K562 (cell line): ENCODE results near the gene GFRA1. TPM values are rescaled to one million over a fixed set of nuclear protein-coding genes. Genes with fewer than 3 reads are reported as not detected.

ENCODE experiments used
- ATAC-seq: fragments of 200-7000 bp; cut with Tn5 transposase; 3 replicates; pipeline ENCODE4 v1.9.1; 2020; ENCODE audit warnings: moderate library complexity
- BruUV-seq: library from RNA; stranded (reverse); fragments of 400-500 nt; replicated peaks from 2 replicates; lab custom pipeline; 2021; lab: Mats Ljungman, UMichigan
- CTCF ChIA-PET: fragments of 300-600 bp; formaldehyde crosslinking; extraction: SDS; loops from one replicate; lab custom pipeline; 2021; ENCODE audit warnings: low intra/inter-chr PET ratio; lab: Yijun Ruan, JAX
- POLR2A ChIA-PET: fragments of 300-600, 350-650 bp; sonication (Branson Sonifier 250); formaldehyde crosslinking; extraction: SDS; loops from one replicate; lab custom pipeline; 2021; ENCODE audit warnings: antibody characterized with exemption, inconsistent platforms; lab: Yijun Ruan, JAX
- DNase-seq, 4 experiments: peaks; one replicate each; pipeline versions ENCODE4 v3.0.0 to v3.0.0-alpha.2; 2011 to 2018; ENCODE audit warnings: low spot score in 3 of 4, mixed read lengths in 3 of 4; ENCODE audit errors: extremely low read depth in 1 of 4
- FAIRE-seq: peaks from 2 replicates; lab custom pipeline; 2011; peaks lifted over from hg19 to GRCh38; lab: Jason Lieb, UNC
- H2AFZ ChIP-seq: 2 replicates; pipeline ENCODE4 v1.6.0; 2011; ENCODE audit warnings: low read depth, low read length, control low read depth, inconsistent platforms
- H3K27ac ChIP-seq: fragments of 200-600 bp; 3 replicates; pipeline ENCODE4 v1.8.0; 2011; ENCODE audit warnings: low read depth, mild to moderate bottlenecking, control low read depth, inconsistent platforms, low read length, moderate library complexity, mixed read lengths; ENCODE audit errors: extremely low read depth
- H3K27me3 ChIP-seq, 2 experiments: fragments of 300-600 bp in 1 of 2; 2 replicates in 1 of 2; 3 replicates in 1 of 2; pipeline versions ENCODE4 v1.6.0 to v1.8.0; 2011; ENCODE audit warnings: inconsistent platforms in 2 of 2, low read length in 2 of 2, mild to moderate bottlenecking in 1 of 2, mixed read lengths in 1 of 2, moderate library complexity in 1 of 2; ENCODE audit not compliant: control insufficient read depth in 2 of 2, insufficient read depth in 2 of 2
- H3K36me3 ChIP-seq: fragments of 300-600 bp; 3 replicates; pipeline ENCODE4 v1.8.0; 2011; ENCODE audit warnings: mild to moderate bottlenecking, low read length, inconsistent platforms; ENCODE audit not compliant: control insufficient read depth, insufficient read depth
- H3K4me1 ChIP-seq, 2 experiments: fragments of 200-600 bp in 1 of 2; replicated peaks in 1 of 2; 2 replicates in 1 of 2; 3 replicates in 1 of 2; pipeline versions ENCODE4 v1.5.1 to v1.8.0; 2011; ENCODE audit warnings: inconsistent platforms in 2 of 2, low read length in 2 of 2, mild to moderate bottlenecking in 1 of 2, mixed read lengths in 1 of 2, moderate library complexity in 1 of 2; ENCODE audit not compliant: control insufficient read depth in 2 of 2, insufficient read depth in 2 of 2
- H3K4me2 ChIP-seq: 2 replicates; pipeline ENCODE4 v1.6.1; 2011; ENCODE audit warnings: low read length, control low read depth, inconsistent platforms, mixed read lengths; ENCODE audit not compliant: insufficient read depth
- H3K4me3 ChIP-seq: fragments of 200-600 bp; sonication (generic), shearing (Covaris generic); 2 replicates; pipeline ENCODE4 v1.5.1; 2016; ENCODE audit warnings: control low read depth, inconsistent platforms
- H3K79me2 ChIP-seq: fragments of 200-600 bp; 3 replicates; pipeline ENCODE4 v1.8.0; 2011; ENCODE audit warnings: low read length, inconsistent platforms; ENCODE audit not compliant: control insufficient read depth, insufficient read depth
- H3K9ac ChIP-seq, 2 experiments: 2 replicates each; pipeline versions ENCODE4 v1.6.0 to v1.6.1; 2011; ENCODE audit warnings: low read depth in 2 of 2, low read length in 2 of 2, control low read depth in 1 of 2, inconsistent platforms in 1 of 2, mild to moderate bottlenecking in 1 of 2, mixed read lengths in 1 of 2; ENCODE audit not compliant: insufficient read depth in 1 of 2
- H3K9me1 ChIP-seq: one replicate; pipeline ENCODE4 v1.6.0; 2011; ENCODE audit warnings: inconsistent platforms, mild to moderate bottlenecking, low read length, moderate library complexity; ENCODE audit not compliant: control insufficient read depth, insufficient read depth
- H3K9me3 ChIP-seq: replicated peaks from 2 replicates; pipeline ENCODE4 v1.5.1; 2011; ENCODE audit warnings: low read depth, low read length, inconsistent platforms; ENCODE audit not compliant: control insufficient read depth, insufficient read depth
- H4K20me1 ChIP-seq: replicated peaks from 2 replicates; pipeline ENCODE4 v1.6.1; 2011; ENCODE audit warnings: low read length, inconsistent platforms, mixed read lengths; ENCODE audit not compliant: control insufficient read depth, insufficient read depth
- BCL6 ChIP-seq: fragments of 250-450 bp; sonication (Bioruptor Pico); IDR thresholded peaks from 2 replicates; pipeline ENCODE4 v1.4.0; 2020
- DLX4 ChIP-seq: fragments of 250-450 bp; sonication (Bioruptor Pico); IDR thresholded peaks from 2 replicates; pipeline ENCODE4 v1.6.1; 2021; ENCODE audit warnings: mild to moderate bottlenecking
- HSF4 ChIP-seq: fragments of 250-450 bp; sonication (Bioruptor Pico); IDR thresholded peaks from 2 replicates; pipeline ENCODE4 v2.1.2; 2022; ENCODE audit warnings: mild to moderate bottlenecking, moderate library complexity, borderline replicate concordance
- PCBP2 ChIP-seq: fragments of 200-400 bp; formaldehyde crosslinking; IDR thresholded peaks from 2 replicates; pipeline ENCODE4 v1.6.1; 2018; ENCODE audit warnings: low read length, low read depth, mild to moderate bottlenecking, moderate library complexity; ENCODE audit not compliant: poor library complexity, severe bottlenecking
- RBBP5 ChIP-seq: fragments of 200-600 bp; sonication (generic); IDR thresholded peaks from 2 replicates; pipeline ENCODE4 v1.6.1; 2012; ENCODE audit warnings: borderline replicate concordance, mild to moderate bottlenecking, low read length, control low read depth, inconsistent platforms; ENCODE audit not compliant: insufficient read depth, poor library complexity, severe bottlenecking
- SLC30A9 ChIP-seq: fragments of 250-450 bp; sonication (Bioruptor Pico); IDR thresholded peaks from 2 replicates; pipeline ENCODE4 v1.8.0; 2022; ENCODE audit warnings: mild to moderate bottlenecking, moderate library complexity
- SMAD4 ChIP-seq: fragments of 250-450 bp; sonication (Bioruptor Pico); conservative IDR thresholded peaks from 2 replicates; pipeline ENCODE4 v1.8.0; 2021; ENCODE audit warnings: inconsistent platforms, mild to moderate bottlenecking, moderate library complexity
- SMARCE1 ChIP-seq: fragments of 450-650 bp; IDR thresholded peaks from 2 replicates; pipeline ENCODE4 v1.7.1; 2016; ENCODE audit warnings: mild to moderate bottlenecking
- ZNF239 ChIP-seq: fragments of 250-450 bp; sonication (Bioruptor Pico); IDR thresholded peaks from 2 replicates; pipeline ENCODE4 v1.4.0; 2020; ENCODE audit warnings: mild to moderate bottlenecking
- WGBS: fragments of 100-300 bp; shearing (Covaris generic); methylation state at CpG from one replicate; pipeline ENCODE4 v1.1.6; 2016; ENCODE audit warnings: low coverage, mixed read lengths; ENCODE audit not compliant: insufficient coverage; ENCODE audit errors: missing lambda C conversion rate; 5-methylcytosine and 5-hydroxymethylcytosine counted together
- in situ Hi-C: fragments of 300-500 bp; cut with MboI; formaldehyde crosslinking; loops from 4 replicates; pipeline ENCODE4 v1.15.0; 2018; ENCODE audit warnings: inconsistent platforms, mixed read lengths
- intact Hi-C: fragments of 100-400 bp; cut with micrococcal nuclease; formaldehyde crosslinking; loops from 2 replicates; pipeline ENCODE4 v1.14.2; 2022
- polyA plus RNA-seq, 8 experiments: library from polyadenylated mRNA; depleted of rRNA in 4 of 8; stranded (reverse) in 5 of 8; unstranded in 3 of 8; fragments of >200 nt; fragmentation: Nextera tagmentation in 2 of 8; fragmentation: Illumina TruSeq in 1 of 8; extraction: Ambion mirVana in 2 of 8; extraction: Trizol in 1 of 8; gene quantifications; 2 replicates each; pipeline versions ENCODE4 v1.2.1 to v1.2.3, GENCODE V29; 2011 to 2014; ENCODE audit warnings: inconsistent platforms in 1 of 8, missing spikeins in 1 of 8
- total RNA-seq, 7 experiments: library from RNA; depleted of rRNA in 6 of 7; stranded (reverse); fragments of >200 nt in 6 of 7; fragmentation: Illumina TruSeq in 2 of 7; extraction: Trizol in 2 of 7; gene quantifications; 2 replicates each; pipeline versions ENCODE4 v1.2.1 to v1.2.3, GENCODE V29; 2011 to 2021; ENCODE audit warnings: low replicate concordance in 1 of 7
- TF ChIP-seq, protein P1 (sequence below): IDR thresholded peaks from 2 replicates; pipeline ENCODE4 v1.6.1; 2011; ENCODE audit not compliant: insufficient read length; ENCODE audit errors: extremely low read depth

The GFRA1 gene
- total and polyA plus RNA-seq, 9 of the 15 experiments (the other 6 are each of a cell fraction or from before 2014, with no cell fraction given), result 0.04 TPM; not detected in 8

GRCh38 chr10:116111483-116112095 lies 161.4 kb downstream of the GFRA1 start:
- in situ Hi-C loops (no loop called here), intact Hi-C loops (no loop called here)
- CTCF ChIA-PET, result no interaction called here
- H3K9me3 ChIP-seq, result no peaks in the 10 kb centered on the region
- H3K4me2 ChIP-seq, result no peak overlapping the region
- no peaks in the 10 kb centered on the region for H3K79me2 ChIP-seq
- no peak overlapping the region for H3K4me3 ChIP-seq
- no peak overlapping the region for H3K9ac ChIP-seq
- FAIRE-seq, result no peak
- no peaks in the 10 kb centered on the region for H3K36me3 ChIP-seq
- no peak for TF ChIP-seq SMAD4 (CRISPR knock-in tag)
- no peak for TF ChIP-seq BCL6
- TF ChIP-seq ZNF239, result no peak
- no peak for TF ChIP-seq PCBP2
- TF ChIP-seq HSF4 (CRISPR knock-in tag), result no peak
- no peak for TF ChIP-seq RBBP5
- no peak for TF ChIP-seq SMARCE1
- TF ChIP-seq, protein P1, sequence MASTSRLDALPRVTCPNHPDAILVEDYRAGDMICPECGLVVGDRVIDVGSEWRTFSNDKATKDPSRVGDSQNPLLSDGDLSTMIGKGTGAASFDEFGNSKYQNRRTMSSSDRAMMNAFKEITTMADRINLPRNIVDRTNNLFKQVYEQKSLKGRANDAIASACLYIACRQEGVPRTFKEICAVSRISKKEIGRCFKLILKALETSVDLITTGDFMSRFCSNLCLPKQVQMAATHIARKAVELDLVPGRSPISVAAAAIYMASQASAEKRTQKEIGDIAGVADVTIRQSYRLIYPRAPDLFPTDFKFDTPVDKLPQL, result no peak
- TF ChIP-seq SLC30A9, result no peak
- TF ChIP-seq DLX4 (CRISPR knock-in tag), result no peak
- BruUV-seq, result no TSS peak
- no peak overlapping the region for H2AFZ ChIP-seq
- no peaks in the 10 kb centered on the region for H3K9me1 ChIP-seq
- no peak overlapping the region for H3K27ac ChIP-seq
- no peaks in the 10 kb centered on the region for H3K4me1 ChIP-seq
- ATAC-seq, result no peak
- no peak for DNase-seq
- H3K27me3 ChIP-seq, result no peaks in the 10 kb centered on the region
- no peaks in the 10 kb centered on the region for H4K20me1 ChIP-seq
- POLR2A ChIA-PET, result no interaction called here
- WGBS, result 0% methylated on average over 9 of the region's 11 CpGs
